ENCODE data around the gene HSPB9. TPM values are rescaled to one million over a fixed set of nuclear protein-coding genes. Genes with fewer than 3 reads are reported as not detected.
"Not testable (repeated sequence)": the region's sequence is repeated elsewhere in the genome, so short reads cannot be mapped to it uniquely, and the experiment has no call there.

The HSPB9 gene
- total and polyA plus RNA-seq, 9 donors, result 0.15 to 0.95 (median 0.47) TPM; not detected in 1

- Histone ChIP-seq H3K4me1 (ENCODE audit: insufficient read depth) (peaks cover 3% of the 10 kb centered on the region), H3K36me3 (no peaks in the 10 kb centered on the region), H3K9me3 (no peaks in the 10 kb centered on the region), H3K27me3 (no peaks in the 10 kb centered on the region), H3K27ac (no peak overlapping the region), H3K4me3 (no peak overlapping the region)
- DNase-seq, result no peak
- WGBS, 3 donors, result 78 to 90% (median 82%) methylated on average over 7 of the region's 7 CpGs
- intact Hi-C loops (cut with DNase I), result no loop called here
- TF ChIP-seq EP300 (IDR thresholded peaks at IDR 0.05) (no peak), CTCF (IDR thresholded peaks at IDR 0.05) (no peak), POLR2A (IDR thresholded peaks at IDR 0.05) (no peak)
These were observed 19.8 kb downstream of the HSPB9 start for GRCh38 chr17:42142371-42142896.

GRCh38 chr17:42143138-42143537 is 20.5 kb downstream of the HSPB9 start:
- 70 to 76% (median 76%) methylated on average over 4 of the region's 4 CpGs for WGBS, 3 donors
- intact Hi-C loops (cut with DNase I); H3K36me3 ChIP-seq; H3K27ac ChIP-seq; H3K9me3 ChIP-seq; H3K4me1 ChIP-seq (ENCODE audit: insufficient read depth); H3K27me3 ChIP-seq; H3K4me3 ChIP-seq; DNase-seq: not testable (repeated sequence)

- H3K4me3 ChIP-seq, result no peak overlapping the region
- no peak for TF ChIP-seq POLR2A (IDR thresholded peaks at IDR 0.05)
- TF ChIP-seq CTCF (IDR thresholded peaks at IDR 0.05), result no peak
- TF ChIP-seq EP300 (IDR thresholded peaks at IDR 0.05), result no peak
- intact Hi-C loops (cut with DNase I), result no loop called here
- DNase-seq, result no peak
- no peaks in the 10 kb centered on the region for H3K9me3 ChIP-seq
- no peaks in the 10 kb centered on the region for H3K27me3 ChIP-seq
- peaks cover 1% of the 10 kb centered on the region for H3K4me1 ChIP-seq (ENCODE audit: insufficient read depth)
- 80 to 85% (median 81%) methylated on average over 13 of the region's 13 CpGs for WGBS, 3 donors
- H3K36me3 ChIP-seq, result no peaks in the 10 kb centered on the region
- H3K27ac ChIP-seq, result no peak overlapping the region
These were observed 24.5 kb downstream of the HSPB9 start for GRCh38 chr17:42146911-42147607.

- no peak for DNase-seq
- peak overlapping the region; percentile 94 for H3K4me3 ChIP-seq
- intact Hi-C loops (cut with DNase I), result no loop called here
- H3K36me3 ChIP-seq, result no peaks in the 10 kb centered on the region
- peaks cover 5% of the 10 kb centered on the region for H3K4me1 ChIP-seq (ENCODE audit: insufficient read depth)
- no peaks in the 10 kb centered on the region for H3K9me3 ChIP-seq
- no peaks in the 10 kb centered on the region for H3K27me3 ChIP-seq
- TF ChIP-seq POLR2A (IDR thresholded peaks at IDR 0.05) (no peak), EP300 (IDR thresholded peaks at IDR 0.05) (no peak), CTCF (IDR thresholded peaks at IDR 0.05) (no peak)
- no peak overlapping the region for H3K27ac ChIP-seq
- 5 to 6% (median 5%) methylated on average over 15 of the region's 15 CpGs for WGBS, 3 donors
These were observed 31.5 kb downstream of the HSPB9 start for GRCh38 chr17:42153919-42154742.
